Sigmoid colon (tissue), 4 donors: ENCODE results near the gene MOV10L1.

Source experiments
- EP300 ChIP-seq, 4 donors: sonication (generic); formaldehyde crosslinking; IDR thresholded peaks; one replicate each; pipeline ENCODE4 v1.6.1; 2017; ENCODE audit warnings: antibody characterized with exemption in 4 of 4
- POLR2A ChIP-seq, 2 donors: fragments of 450-650 bp; IDR thresholded peaks; one replicate each; pipeline ENCODE4 v1.6.1; 2016; ENCODE audit warnings: antibody characterized with exemption in 2 of 2, mild to moderate bottlenecking in 2 of 2, moderate library complexity in 2 of 2
- POLR2AphosphoS5 ChIP-seq, 4 donors: sonication (generic); formaldehyde crosslinking; IDR thresholded peaks; one replicate each; pipeline ENCODE4 v1.6.1; 2017; ENCODE audit warnings: antibody characterized with exemption in 4 of 4
- TF ChIP-seq, protein P1 (sequence below), 4 experiments: fragments of 450-650 bp in 3 of 4; fragments of 200-600 bp in 1 of 4; IDR thresholded peaks; one replicate each; pipeline ENCODE4 v1.5.1; 2016 to 2019; ENCODE audit warnings: antibody characterized with exemption in 4 of 4, mild to moderate bottlenecking in 3 of 4, moderate library complexity in 2 of 4

DNA sequence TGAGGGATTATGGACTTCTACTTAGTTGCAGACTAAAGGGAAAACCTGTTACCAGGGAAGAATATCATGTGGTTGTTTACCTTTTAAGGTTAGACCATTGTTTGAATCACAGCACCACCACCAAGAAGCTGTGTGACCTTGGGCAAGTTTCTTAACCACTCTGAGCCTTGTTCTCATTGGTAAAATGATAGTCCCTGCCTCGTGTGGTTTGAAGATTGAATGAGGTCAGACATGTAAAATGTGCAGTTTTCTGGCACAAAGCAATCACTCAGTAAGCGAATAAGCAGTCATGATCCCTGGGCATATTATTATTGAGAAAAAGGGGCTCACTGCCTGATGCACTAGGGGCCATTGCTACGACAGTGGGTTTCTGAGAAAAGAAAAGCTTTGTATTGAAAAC is 28.3 kb downstream of the MOV10L1 start:
- TF ChIP-seq, protein P1, sequence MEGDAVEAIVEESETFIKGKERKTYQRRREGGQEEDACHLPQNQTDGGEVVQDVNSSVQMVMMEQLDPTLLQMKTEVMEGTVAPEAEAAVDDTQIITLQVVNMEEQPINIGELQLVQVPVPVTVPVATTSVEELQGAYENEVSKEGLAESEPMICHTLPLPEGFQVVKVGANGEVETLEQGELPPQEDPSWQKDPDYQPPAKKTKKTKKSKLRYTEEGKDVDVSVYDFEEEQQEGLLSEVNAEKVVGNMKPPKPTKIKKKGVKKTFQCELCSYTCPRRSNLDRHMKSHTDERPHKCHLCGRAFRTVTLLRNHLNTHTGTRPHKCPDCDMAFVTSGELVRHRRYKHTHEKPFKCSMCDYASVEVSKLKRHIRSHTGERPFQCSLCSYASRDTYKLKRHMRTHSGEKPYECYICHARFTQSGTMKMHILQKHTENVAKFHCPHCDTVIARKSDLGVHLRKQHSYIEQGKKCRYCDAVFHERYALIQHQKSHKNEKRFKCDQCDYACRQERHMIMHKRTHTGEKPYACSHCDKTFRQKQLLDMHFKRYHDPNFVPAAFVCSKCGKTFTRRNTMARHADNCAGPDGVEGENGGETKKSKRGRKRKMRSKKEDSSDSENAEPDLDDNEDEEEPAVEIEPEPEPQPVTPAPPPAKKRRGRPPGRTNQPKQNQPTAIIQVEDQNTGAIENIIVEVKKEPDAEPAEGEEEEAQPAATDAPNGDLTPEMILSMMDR (IDR thresholded peaks at IDR 0.05) = no peak
- no peak for TF ChIP-seq EP300 (IDR thresholded peaks at IDR 0.05)
- TF ChIP-seq POLR2AphosphoS5 (IDR thresholded peaks at IDR 0.05) = no peak
- no peak for TF ChIP-seq POLR2A (IDR thresholded peaks at IDR 0.05)
